Esophagus mucosa (tissue), 1 donor: ENCODE data around the gene TP53BP2. TPM values are rescaled to one million over a fixed set of nuclear protein-coding genes. Genes with fewer than 3 reads are reported as not detected.

Experiments used
- ATAC-seq: fragments of 200-7000 bp; cut with Tn5 transposase; one replicate; pipeline ENCODE4 v1.9.1; 2020
- total RNA-seq: library from RNA; stranded (reverse); gene quantifications from one replicate; pipeline ENCODE4 v1.2.4, GENCODE V29; 2023
- donor health status: DM: yes; HTN: yes; CAD: no.

The TP53BP2 gene
- total RNA-seq, 1 donor from 2014 or later, result 26.0 TPM

GRCh38 chr1:223794136-223794880 lies 51.4 kb downstream of the TP53BP2 start:
- peak; percentile 90 for ATAC-seq

- ATAC-seq, result peak; percentile 17
Measured at GRCh38 chr1:223793716-223794115, 52.0 kb downstream of the TP53BP2 start.

- ATAC-seq, result no peak
Measured at GRCh38 chr1:223792046-223792445, 53.7 kb downstream of the TP53BP2 start.

GRCh38 chr1:223788746-223789415 lies 56.9 kb downstream of the TP53BP2 start:
- no peak for ATAC-seq

- ATAC-seq, result no peak
Measured at GRCh38 chr1:223785808-223786207, 59.9 kb downstream of the TP53BP2 start.

- no peak for ATAC-seq
Measured at GRCh38 chr1:223784541-223784940, 61.2 kb downstream of the TP53BP2 start.

GRCh38 chr1:223783676-223784075 lies 62.1 kb downstream of the TP53BP2 start:
- ATAC-seq, result no peak

GRCh38 chr1:223780949-223781348 lies 64.8 kb downstream of the TP53BP2 start:
- ATAC-seq, result no peak

- no peak for ATAC-seq
Measured at GRCh38 chr1:223780318-223780717, 65.4 kb downstream of the TP53BP2 start.

GRCh38 chr1:223776826-223777454 lies 68.8 kb downstream of the TP53BP2 start:
- no peak for ATAC-seq

GRCh38 chr1:223776075-223776814 lies 69.5 kb downstream of the TP53BP2 start:
- peak; percentile 72 for ATAC-seq

GRCh38 chr1:223775711-223776074 lies 70.1 kb downstream of the TP53BP2 start:
- no peak for ATAC-seq

- ATAC-seq, result no peak
Measured at GRCh38 chr1:223775054-223775453, 70.7 kb downstream of the TP53BP2 start.

GRCh38 chr1:223774134-223774814 lies 71.5 kb downstream of the TP53BP2 start:
- ATAC-seq, result no peak

GRCh38 chr1:223772771-223773160 lies 73.0 kb downstream of the TP53BP2 start:
- ATAC-seq, result no peak

- peak; percentile 55 for ATAC-seq
Measured at GRCh38 chr1:223771814-223772770, 73.7 kb downstream of the TP53BP2 start.

GRCh38 chr1:223771469-223771813 lies 74.3 kb downstream of the TP53BP2 start:
- no peak for ATAC-seq

GRCh38 chr1:223770621-223771315 lies 75.0 kb downstream of the TP53BP2 start:
- ATAC-seq, result no peak

GRCh38 chr1:223765719-223766340 lies 79.9 kb downstream of the TP53BP2 start:
- no peak for ATAC-seq

GRCh38 chr1:223765036-223765718 lies 80.6 kb downstream of the TP53BP2 start:
- peak; percentile 28 for ATAC-seq
